Uterus (tissue), 2 donors: ENCODE data around the gene NLRP6.

Experiments
- CTCF ChIP-seq, 4 experiments: fragments of 200-600 bp in 2 of 4; fragments of 450-650 bp in 2 of 4; sonication (generic) in 2 of 4; IDR thresholded peaks; one replicate each; pipeline ENCODE4 v1.5.1; 2016 to 2019; ENCODE audit warnings: antibody characterized with exemption in 4 of 4, mild to moderate bottlenecking in 2 of 4, moderate library complexity in 1 of 4
- POLR2A ChIP-seq, 2 donors: fragments of 450-650 bp; IDR thresholded peaks; one replicate each; pipeline ENCODE4 v1.6.1; 2016; ENCODE audit warnings: antibody characterized with exemption in 2 of 2, mild to moderate bottlenecking in 1 of 2, moderate library complexity in 1 of 2

- TF ChIP-seq POLR2A (IDR thresholded peaks at IDR 0.05) (no peak), CTCF (IDR thresholded peaks at IDR 0.05) (no peak)
These were observed 6.2 kb downstream of the NLRP6 start for GRCh38 chr11:284105-285020.
